ENCODE measurements around the gene GAREM1. TPM values are rescaled to one million over a fixed set of nuclear protein-coding genes. Genes with fewer than 3 reads are reported as not detected.
"Not testable (repeated sequence)": the region's sequence is repeated elsewhere in the genome, so short reads cannot be mapped to it uniquely, and the experiment has no call there.

Gene GAREM1
- total RNA-seq, 3 donors from 2014 or later: 7.8 to 13.4 (median 12.0) TPM

DNA sequence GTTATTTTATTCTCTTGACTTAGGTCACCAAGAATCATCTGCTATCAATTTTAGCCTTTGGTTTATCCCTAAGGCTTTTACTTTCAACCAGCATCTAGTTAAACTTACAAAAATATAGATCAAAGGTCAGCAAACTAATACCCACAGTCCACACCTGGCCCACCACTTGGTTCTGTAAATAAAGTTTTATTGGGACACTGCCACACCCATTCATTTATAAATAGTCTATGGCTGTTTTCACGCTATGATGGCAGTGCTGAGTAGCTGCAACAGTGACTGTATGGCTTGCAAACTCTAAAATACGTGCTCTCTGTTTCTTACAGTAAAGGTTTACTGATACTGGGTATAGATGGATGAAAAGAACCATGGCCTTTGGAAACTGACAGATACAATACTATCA, 173.8 kb downstream of the GAREM1 start:
- Histone ChIP-seq H3K4me1 (no peaks in the 10 kb centered on the region), H3K9me3 (no peaks in the 10 kb centered on the region), H3K4me3 (no peak overlapping the region), H3K27ac (no peak overlapping the region), H3K36me3 (no peaks in the 10 kb centered on the region), H3K27me3 (no peaks in the 10 kb centered on the region)
- no peak for TF ChIP-seq POLR2AphosphoS5 (IDR thresholded peaks at IDR 0.05)
- TF ChIP-seq, protein P1, sequence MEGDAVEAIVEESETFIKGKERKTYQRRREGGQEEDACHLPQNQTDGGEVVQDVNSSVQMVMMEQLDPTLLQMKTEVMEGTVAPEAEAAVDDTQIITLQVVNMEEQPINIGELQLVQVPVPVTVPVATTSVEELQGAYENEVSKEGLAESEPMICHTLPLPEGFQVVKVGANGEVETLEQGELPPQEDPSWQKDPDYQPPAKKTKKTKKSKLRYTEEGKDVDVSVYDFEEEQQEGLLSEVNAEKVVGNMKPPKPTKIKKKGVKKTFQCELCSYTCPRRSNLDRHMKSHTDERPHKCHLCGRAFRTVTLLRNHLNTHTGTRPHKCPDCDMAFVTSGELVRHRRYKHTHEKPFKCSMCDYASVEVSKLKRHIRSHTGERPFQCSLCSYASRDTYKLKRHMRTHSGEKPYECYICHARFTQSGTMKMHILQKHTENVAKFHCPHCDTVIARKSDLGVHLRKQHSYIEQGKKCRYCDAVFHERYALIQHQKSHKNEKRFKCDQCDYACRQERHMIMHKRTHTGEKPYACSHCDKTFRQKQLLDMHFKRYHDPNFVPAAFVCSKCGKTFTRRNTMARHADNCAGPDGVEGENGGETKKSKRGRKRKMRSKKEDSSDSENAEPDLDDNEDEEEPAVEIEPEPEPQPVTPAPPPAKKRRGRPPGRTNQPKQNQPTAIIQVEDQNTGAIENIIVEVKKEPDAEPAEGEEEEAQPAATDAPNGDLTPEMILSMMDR (IDR thresholded peaks at IDR 0.05): no peak
- TF ChIP-seq POLR2A (IDR thresholded peaks at IDR 0.05): no peak
- intact Hi-C loops (cut with DNase I; ENCODE audit: low total_unique reads): no loop called here
- DNase-seq (ENCODE audit: low spot score in 2 of 2): no peak

GRCh38 chr18:32295604-32296003, 175.1 kb downstream of the GAREM1 start:
- no peak for TF ChIP-seq POLR2A (IDR thresholded peaks at IDR 0.05)
- TF ChIP-seq, protein P1 (IDR thresholded peaks at IDR 0.05): no peak
- Histone ChIP-seq H3K9me3 (no peaks in the 10 kb centered on the region), H3K36me3 (no peaks in the 10 kb centered on the region), H3K27me3 (no peaks in the 10 kb centered on the region), H3K27ac (no peak overlapping the region), H3K4me3 (no peak overlapping the region), H3K4me1 (no peaks in the 10 kb centered on the region)
- DNase-seq (ENCODE audit: low spot score in 2 of 2): no peak
- intact Hi-C loops (cut with DNase I; ENCODE audit: low total_unique reads): no loop called here

GRCh38 chr18:32293107-32293506, 177.6 kb downstream of the GAREM1 start:
- H3K27me3 ChIP-seq: no peaks in the 10 kb centered on the region
- H3K9me3 ChIP-seq: no peaks in the 10 kb centered on the region
- no peak overlapping the region for H3K27ac ChIP-seq
- DNase-seq (ENCODE audit: low spot score in 2 of 2): no peak
- intact Hi-C loops (cut with DNase I; ENCODE audit: low total_unique reads): no loop called here
- no peaks in the 10 kb centered on the region for H3K36me3 ChIP-seq
- H3K4me3 ChIP-seq: no peak overlapping the region
- TF ChIP-seq POLR2A (IDR thresholded peaks at IDR 0.05) (no peak), POLR2AphosphoS5 (IDR thresholded peaks at IDR 0.05) (no peak)
- TF ChIP-seq, protein P1 (IDR thresholded peaks at IDR 0.05): no peak
- H3K4me1 ChIP-seq: no peaks in the 10 kb centered on the region

DNA sequence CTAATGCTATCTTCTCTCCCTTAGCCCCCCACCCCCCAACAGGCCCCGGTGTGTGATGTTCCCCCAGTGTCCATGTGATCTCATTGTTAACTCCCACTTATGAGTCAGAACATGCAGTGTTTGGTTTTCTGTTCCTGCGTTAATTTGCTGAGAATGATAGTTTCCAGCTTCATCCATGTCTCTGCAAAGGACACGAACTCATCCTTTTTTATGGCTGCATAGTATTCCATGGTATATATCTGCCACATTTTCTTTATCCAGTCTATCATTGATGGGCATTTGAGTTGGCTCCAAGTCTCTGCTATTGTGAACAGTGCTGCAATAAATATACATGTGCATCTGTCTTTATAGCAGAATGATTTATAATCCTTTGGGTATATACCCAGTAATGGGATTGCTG, 179.1 kb downstream of the GAREM1 start:
- H3K4me1 ChIP-seq; H3K27me3 ChIP-seq; H3K27ac ChIP-seq; H3K9me3 ChIP-seq; intact Hi-C loops (cut with DNase I; ENCODE audit: low total_unique reads); H3K4me3 ChIP-seq; DNase-seq (ENCODE audit: low spot score in 2 of 2); H3K36me3 ChIP-seq: not testable (repeated sequence)

- TF ChIP-seq POLR2A (IDR thresholded peaks at IDR 0.05) (no peak), POLR2AphosphoS5 (IDR thresholded peaks at IDR 0.05) (no peak)
- TF ChIP-seq, protein P1 (IDR thresholded peaks at IDR 0.05): no peak
- Histone ChIP-seq H3K9me3 (no peaks in the 10 kb centered on the region), H3K36me3 (no peaks in the 10 kb centered on the region), H3K4me1 (no peaks in the 10 kb centered on the region), H3K4me3 (no peak overlapping the region), H3K27ac (no peak overlapping the region), H3K27me3 (no peaks in the 10 kb centered on the region)
- intact Hi-C loops (cut with DNase I; ENCODE audit: low total_unique reads): no loop called here
- DNase-seq (ENCODE audit: low spot score in 2 of 2): no peak
Observed at GRCh38 chr18:32290810-32291209, 179.9 kb downstream of the GAREM1 start.

DNA sequence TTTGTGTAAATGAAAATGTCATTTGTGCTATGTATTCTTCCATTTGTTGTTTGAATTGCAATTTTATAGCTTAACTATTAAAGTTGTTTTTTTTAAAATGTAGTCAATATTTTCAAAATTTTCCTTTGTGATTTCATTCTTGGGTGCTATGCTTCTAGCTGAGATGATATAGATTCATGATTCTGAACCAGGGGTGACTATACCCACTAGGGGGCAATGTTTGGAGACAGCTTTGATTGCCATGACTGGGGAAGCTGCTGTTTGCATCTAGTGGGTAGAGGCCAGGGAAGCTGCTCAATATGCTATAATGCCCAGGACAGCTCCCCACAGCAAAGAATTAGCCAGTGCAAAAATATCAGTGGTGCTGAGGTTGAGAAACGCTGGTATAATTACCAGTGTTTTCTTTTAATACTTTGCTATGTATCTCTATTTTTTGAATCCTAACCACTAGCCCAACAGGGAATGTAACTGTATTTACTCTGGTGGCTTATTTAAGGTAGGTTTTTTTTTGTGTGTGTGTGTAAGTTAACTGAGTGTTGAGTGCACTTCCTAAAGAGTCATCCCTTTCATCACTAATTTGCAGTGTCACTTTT, 181.1 kb downstream of the GAREM1 start:
- DNase-seq (ENCODE audit: low spot score in 2 of 2): no peak
- intact Hi-C loops (cut with DNase I; ENCODE audit: low total_unique reads): no loop called here

More for the DNA sequence above, 181.1 kb downstream of the GAREM1 start:
- H3K27me3 ChIP-seq: no peaks in the 10 kb centered on the region
- H3K27ac ChIP-seq: no peak overlapping the region
- H3K4me1 ChIP-seq: no peaks in the 10 kb centered on the region
- H3K9me3 ChIP-seq: no peaks in the 10 kb centered on the region
- no peak for TF ChIP-seq POLR2A (IDR thresholded peaks at IDR 0.05)
- TF ChIP-seq, protein P1 (IDR thresholded peaks at IDR 0.05): peak; percentile 34 to 51 (median 34)
- H3K36me3 ChIP-seq: no peaks in the 10 kb centered on the region
- H3K4me3 ChIP-seq: no peak overlapping the region
